Measurements from ENCODE around the gene SLC6A20.

The SLC6A20 gene

GRCh38 chr3:45715945-45716344 lies 80.4 kb downstream of the SLC6A20 start:
- DNase-seq: peak; percentile 8

- DNase-seq: peak; percentile 68
Measured at GRCh38 chr3:45712434-45713110, 83.8 kb downstream of the SLC6A20 start.

- peak; percentile 39 for DNase-seq
Measured at GRCh38 chr3:45711931-45712330, 84.4 kb downstream of the SLC6A20 start.

- no peak for DNase-seq
Measured at GRCh38 chr3:45705839-45706808, 90.2 kb downstream of the SLC6A20 start.

All from EL (cell line).